CD4-positive, CD25-positive, alpha-beta regulatory T cell (primary cell): Measurements from ENCODE around the gene HPSE2. TPM values are rescaled to one million over a fixed set of nuclear protein-coding genes. Genes with fewer than 3 reads are reported as not detected.

Experiments
- ATAC-seq, 2 donors: fragments of 150-1000 bp; cut with Tn5 transposase; one replicate each; pipeline ENCODE4 v1.10.0; 2021; ENCODE audit warnings: low read depth in 2 of 2, moderate number of reproducible peaks in 2 of 2, moderate library complexity in 1 of 2
- DNase-seq, 3 donors: peaks; one replicate each; pipeline versions ENCODE4 v3.0.0 to v3.0.0-alpha.2; 2012 to 2022; ENCODE audit warnings: mixed read lengths in 1 of 3
- H3K27ac ChIP-seq: one replicate; pipeline ENCODE4 v1.7.0; 2013; ENCODE audit warnings: mild to moderate bottlenecking, low read length; ENCODE audit not compliant: insufficient read depth, poor library complexity, severe bottlenecking
- H3K27me3 ChIP-seq: one replicate; pipeline ENCODE4 v1.7.0; 2013; ENCODE audit warnings: low read length; ENCODE audit not compliant: control insufficient read depth, insufficient read depth
- H3K36me3 ChIP-seq: one replicate; pipeline ENCODE4 v1.7.0; 2013; ENCODE audit warnings: mild to moderate bottlenecking, low read length, moderate library complexity; ENCODE audit not compliant: control insufficient read depth, insufficient read depth
- H3K4me1 ChIP-seq: 2 replicates; pipeline ENCODE4 v1.7.0; 2013; ENCODE audit warnings: mild to moderate bottlenecking, low read length; ENCODE audit not compliant: insufficient read depth, control insufficient read depth, poor library complexity, severe bottlenecking
- H3K4me3 ChIP-seq: one replicate; pipeline ENCODE4 v1.7.0; 2013; ENCODE audit warnings: low read depth, mild to moderate bottlenecking, low read length, moderate library complexity
- H3K9me3 ChIP-seq, 2 experiments: 1 replicate in 1 of 2; 2 replicates in 1 of 2; pipeline ENCODE4 v1.7.0; 2013; ENCODE audit warnings: low read length in 2 of 2, mild to moderate bottlenecking in 1 of 2, moderate library complexity in 1 of 2; ENCODE audit not compliant: control insufficient read depth in 2 of 2
- H3K27ac Mint-ChIP-seq, 3 donors: one replicate each; pipeline ENCODE4 v1.8.0; 2020 to 2022; ENCODE audit warnings: mild to moderate bottlenecking in 3 of 3, mixed read lengths in 3 of 3, moderate library complexity in 2 of 3
- H3K27me3 Mint-ChIP-seq: one replicate; pipeline ENCODE4 v1.8.0; 2022; ENCODE audit warnings: mild to moderate bottlenecking, mixed read lengths
- H3K36me3 Mint-ChIP-seq: one replicate; pipeline ENCODE4 v1.8.0; 2020; ENCODE audit warnings: mixed read lengths
- H3K4me1 Mint-ChIP-seq, 4 donors: one replicate each; pipeline ENCODE4 v1.8.0; 2020 to 2022; ENCODE audit warnings: mixed read lengths in 4 of 4, mild to moderate bottlenecking in 1 of 4
- H3K4me3 Mint-ChIP-seq, 4 donors: one replicate each; pipeline ENCODE4 v1.8.0; 2020 to 2022; ENCODE audit warnings: mild to moderate bottlenecking in 4 of 4, mixed read lengths in 4 of 4, moderate library complexity in 3 of 4
- H3K9me3 Mint-ChIP-seq, 7 donors: one replicate each; pipeline ENCODE4 v1.8.0; 2020 to 2022; ENCODE audit warnings: mixed read lengths in 7 of 7, mild to moderate bottlenecking in 3 of 7, moderate library complexity in 2 of 7
- polyA plus RNA-seq, 4 donors: library from polyadenylated mRNA; unstranded; fragments of 300-500 nt; fragmentation: Illumina TruSeq; gene quantifications; one replicate each; pipeline ENCODE4 v1.2.3, GENCODE V29; 2021
- total RNA-seq: library from RNA; stranded (reverse); gene quantifications from one replicate; pipeline ENCODE4 v1.2.3, GENCODE V29; 2022

Gene HPSE2
- total and polyA plus RNA-seq, 5 donors from 2014 or later = 0.07 to 0.31 TPM; not detected in 3

GRCh38 chr10:98621630-98622029, 614.0 kb downstream of the HPSE2 start:
- DNase-seq (no peak), ATAC-seq (no peak)
- Mint-ChIP-seq H3K4me3 (no peak overlapping the region), H3K27me3 (peaks cover 7% of the 10 kb centered on the region), H3K9me3 (peaks cover 0 to 4% (median 0%) of the 10 kb centered on the region in 7 donors), H3K4me1 (no peaks in the 10 kb centered on the region), H3K36me3 (no peaks in the 10 kb centered on the region), H3K27ac (no peak overlapping the region)
- peaks cover 3% of the 10 kb centered on the region for H3K27me3 ChIP-seq
- H3K27ac ChIP-seq = no peak overlapping the region
- no peak overlapping the region for H3K4me3 ChIP-seq
- no peaks in the 10 kb centered on the region for H3K9me3 ChIP-seq
- H3K36me3 ChIP-seq = no peaks in the 10 kb centered on the region
- H3K4me1 ChIP-seq = no peaks in the 10 kb centered on the region

- H3K27ac ChIP-seq = no peak overlapping the region
- Mint-ChIP-seq H3K36me3 (no peaks in the 10 kb centered on the region), H3K4me3 (no peak overlapping the region), H3K9me3 (peaks cover 0 to 4% (median 0%) of the 10 kb centered on the region in 7 donors), H3K4me1 (no peaks in the 10 kb centered on the region), H3K27me3 (peaks cover 12% of the 10 kb centered on the region), H3K27ac (no peak overlapping the region)
- H3K4me1 ChIP-seq = no peaks in the 10 kb centered on the region
- no peak for DNase-seq
- no peaks in the 10 kb centered on the region for H3K36me3 ChIP-seq
- no peak for ATAC-seq
- H3K4me3 ChIP-seq = no peak overlapping the region
- H3K27me3 ChIP-seq = peaks cover 3% of the 10 kb centered on the region
- H3K9me3 ChIP-seq = no peaks in the 10 kb centered on the region
Observed at GRCh38 chr10:98620503-98620902, 615.1 kb downstream of the HPSE2 start.

GRCh38 chr10:98619446-98619845, 616.2 kb downstream of the HPSE2 start:
- DNase-seq (no peak), ATAC-seq (no peak)
- H3K36me3 ChIP-seq = no peaks in the 10 kb centered on the region
- Mint-ChIP-seq H3K27me3 (peaks cover 12% of the 10 kb centered on the region), H3K4me1 (no peaks in the 10 kb centered on the region), H3K27ac (no peak overlapping the region), H3K36me3 (no peaks in the 10 kb centered on the region), H3K4me3 (no peak overlapping the region), H3K9me3 (peaks cover 0 to 4% (median 0%) of the 10 kb centered on the region in 7 donors)
- peaks cover 4% of the 10 kb centered on the region for H3K27me3 ChIP-seq
- H3K4me3 ChIP-seq = no peak overlapping the region
- no peaks in the 10 kb centered on the region for H3K4me1 ChIP-seq
- H3K9me3 ChIP-seq = no peaks in the 10 kb centered on the region
- H3K27ac ChIP-seq = no peak overlapping the region

- Mint-ChIP-seq H3K27ac (no peak overlapping the region), H3K4me1 (no peaks in the 10 kb centered on the region), H3K27me3 (peaks cover 6% of the 10 kb centered on the region), H3K4me3 (no peak overlapping the region), H3K36me3 (no peaks in the 10 kb centered on the region), H3K9me3 (peaks cover 0 to 2% (median 0%) of the 10 kb centered on the region in 7 donors)
- Histone ChIP-seq H3K9me3 (no peaks in the 10 kb centered on the region), H3K36me3 (no peaks in the 10 kb centered on the region), H3K4me1 (no peaks in the 10 kb centered on the region), H3K4me3 (no peak overlapping the region), H3K27ac (no peak overlapping the region), H3K27me3 (peaks cover 4% of the 10 kb centered on the region)
- DNase-seq (no peak), ATAC-seq (no peak)
Observed at GRCh38 chr10:98617906-98618520, 617.6 kb downstream of the HPSE2 start.

GRCh38 chr10:98613446-98613845, 622.2 kb downstream of the HPSE2 start:
- peaks cover 8% of the 10 kb centered on the region for H3K27me3 Mint-ChIP-seq
- H3K36me3 Mint-ChIP-seq = no peaks in the 10 kb centered on the region
- Histone ChIP-seq H3K27me3 (peaks cover 4% of the 10 kb centered on the region), H3K4me1 (no peaks in the 10 kb centered on the region), H3K9me3 (no peaks in the 10 kb centered on the region), H3K36me3 (no peaks in the 10 kb centered on the region), H3K4me3 (no peak overlapping the region), H3K27ac (no peak overlapping the region)
- ATAC-seq = no peak
- no peak for DNase-seq
- H3K4me3 Mint-ChIP-seq = no peak overlapping the region
- H3K9me3 Mint-ChIP-seq = peaks cover 0 to 2% (median 0%) of the 10 kb centered on the region in 7 donors
- no peak overlapping the region for H3K27ac Mint-ChIP-seq
- H3K4me1 Mint-ChIP-seq = no peaks in the 10 kb centered on the region

GRCh38 chr10:98611436-98611835, 624.2 kb downstream of the HPSE2 start:
- Mint-ChIP-seq H3K4me3 (no peak overlapping the region), H3K27ac (no peak overlapping the region), H3K9me3 (peaks cover 0 to 2% (median 0%) of the 10 kb centered on the region in 7 donors), H3K27me3 (peaks cover 8% of the 10 kb centered on the region), H3K36me3 (no peaks in the 10 kb centered on the region), H3K4me1 (no peaks in the 10 kb centered on the region)
- Histone ChIP-seq H3K27me3 (peaks cover 2% of the 10 kb centered on the region), H3K4me1 (no peaks in the 10 kb centered on the region), H3K36me3 (no peaks in the 10 kb centered on the region), H3K4me3 (no peak overlapping the region), H3K27ac (no peak overlapping the region), H3K9me3 (no peaks in the 10 kb centered on the region)
- ATAC-seq (no peak), DNase-seq (no peak)

- Histone ChIP-seq H3K27ac (no peak overlapping the region), H3K9me3 (no peaks in the 10 kb centered on the region), H3K27me3 (peaks cover 2% of the 10 kb centered on the region), H3K4me3 (no peak overlapping the region), H3K36me3 (no peaks in the 10 kb centered on the region), H3K4me1 (no peaks in the 10 kb centered on the region)
- peaks cover 7% of the 10 kb centered on the region for H3K27me3 Mint-ChIP-seq
- H3K4me3 Mint-ChIP-seq = no peak overlapping the region
- no peaks in the 10 kb centered on the region for H3K4me1 Mint-ChIP-seq
- DNase-seq (no peak), ATAC-seq (no peak)
- no peaks in the 10 kb centered on the region for H3K36me3 Mint-ChIP-seq
- no peak overlapping the region for H3K27ac Mint-ChIP-seq
- H3K9me3 Mint-ChIP-seq = peaks cover 0 to 2% (median 0%) of the 10 kb centered on the region in 7 donors
Observed at GRCh38 chr10:98610836-98611235, 624.8 kb downstream of the HPSE2 start.

GRCh38 chr10:98610301-98610700, 625.4 kb downstream of the HPSE2 start:
- H3K4me3 ChIP-seq = no peak overlapping the region
- Mint-ChIP-seq H3K4me1 (no peaks in the 10 kb centered on the region), H3K4me3 (no peak overlapping the region), H3K9me3 (no peaks in the 10 kb centered on the region), H3K36me3 (no peaks in the 10 kb centered on the region), H3K27ac (no peak overlapping the region), H3K27me3 (peaks cover 4% of the 10 kb centered on the region)
- H3K4me1 ChIP-seq = no peaks in the 10 kb centered on the region
- ATAC-seq (no peak), DNase-seq (no peak)
- H3K36me3 ChIP-seq = no peaks in the 10 kb centered on the region
- no peaks in the 10 kb centered on the region for H3K9me3 ChIP-seq
- H3K27ac ChIP-seq = no peak overlapping the region
- peaks cover 2% of the 10 kb centered on the region for H3K27me3 ChIP-seq
